Measurements from ENCODE around the gene SEMA3F.

GRCh38 chr3:50205413-50206276 is 50.5 kb downstream of the SEMA3F start:
- TF ChIP-seq CTCF (IDR thresholded peaks at IDR 0.05; ENCODE audit: borderline replicate concordance, extremely low read depth, low read length, poor library complexity, severe bottlenecking), result no peak
- TF ChIP-seq EZH2 (IDR thresholded peaks at IDR 0.05; ENCODE audit: borderline replicate concordance, low read depth, low read length, severe bottlenecking), result no peak

Measured in DND-41 (cell line).